Measurements from ENCODE around the gene TBC1D16. TPM values are rescaled to one million over a fixed set of nuclear protein-coding genes. Genes with fewer than 3 reads are reported as not detected.

Gene TBC1D16, protein sequence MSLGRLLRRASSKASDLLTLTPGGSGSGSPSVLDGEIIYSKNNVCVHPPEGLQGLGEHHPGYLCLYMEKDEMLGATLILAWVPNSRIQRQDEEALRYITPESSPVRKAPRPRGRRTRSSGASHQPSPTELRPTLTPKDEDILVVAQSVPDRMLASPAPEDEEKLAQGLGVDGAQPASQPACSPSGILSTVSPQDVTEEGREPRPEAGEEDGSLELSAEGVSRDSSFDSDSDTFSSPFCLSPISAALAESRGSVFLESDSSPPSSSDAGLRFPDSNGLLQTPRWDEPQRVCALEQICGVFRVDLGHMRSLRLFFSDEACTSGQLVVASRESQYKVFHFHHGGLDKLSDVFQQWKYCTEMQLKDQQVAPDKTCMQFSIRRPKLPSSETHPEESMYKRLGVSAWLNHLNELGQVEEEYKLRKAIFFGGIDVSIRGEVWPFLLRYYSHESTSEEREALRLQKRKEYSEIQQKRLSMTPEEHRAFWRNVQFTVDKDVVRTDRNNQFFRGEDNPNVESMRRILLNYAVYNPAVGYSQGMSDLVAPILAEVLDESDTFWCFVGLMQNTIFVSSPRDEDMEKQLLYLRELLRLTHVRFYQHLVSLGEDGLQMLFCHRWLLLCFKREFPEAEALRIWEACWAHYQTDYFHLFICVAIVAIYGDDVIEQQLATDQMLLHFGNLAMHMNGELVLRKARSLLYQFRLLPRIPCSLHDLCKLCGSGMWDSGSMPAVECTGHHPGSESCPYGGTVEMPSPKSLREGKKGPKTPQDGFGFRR
- polyA plus RNA-seq: 0.69 and 2.8 TPM in 2 replicates

GRCh38 chr17:80035687-80035936 lies at the start of gene TBC1D16:
TSS of gene TBC1D16 (minus strand) at chr17:80035872. CDS start at chr17:80013547, 22,325 bp downstream.

DNA sequence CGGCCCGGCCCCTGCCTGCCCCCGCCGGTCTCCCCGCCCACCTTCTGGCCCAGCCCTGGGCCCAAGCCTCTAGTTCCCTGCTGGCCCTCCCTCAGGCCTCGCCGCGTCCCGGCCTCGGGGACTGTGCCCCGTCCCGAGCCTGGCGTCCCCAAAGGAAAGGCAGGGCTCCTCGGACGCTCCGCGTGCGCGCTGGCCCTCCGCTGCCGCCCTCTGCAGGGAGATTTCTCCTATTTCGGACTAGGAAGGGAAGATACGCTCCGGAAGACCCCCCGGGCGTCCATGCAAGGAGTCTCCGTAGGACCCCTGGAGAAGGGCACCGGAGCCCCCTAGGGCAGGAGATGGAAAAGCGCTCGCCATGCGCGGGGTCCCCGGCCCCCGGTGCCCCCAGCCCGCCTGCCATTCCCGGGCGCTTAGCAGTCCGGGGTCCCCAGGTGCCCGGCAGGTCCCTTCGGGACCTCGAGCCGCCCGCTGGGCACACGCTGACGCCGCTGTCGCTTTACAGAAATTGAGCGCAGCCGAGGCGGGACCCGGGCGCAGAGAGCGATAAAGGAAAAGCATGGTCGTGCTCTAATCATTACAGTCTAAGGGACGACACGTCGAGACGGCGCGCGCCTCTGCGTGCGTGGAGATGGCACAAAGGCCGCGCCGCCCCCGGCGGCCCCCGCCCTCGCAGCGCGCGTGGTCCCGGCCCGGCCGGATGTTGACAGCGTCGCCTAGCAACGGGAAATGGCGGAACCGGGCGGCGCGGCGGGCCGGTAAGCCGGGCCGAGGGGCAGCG lies 454 bp upstream of the TBC1D16 start, which contains the start of gene CCDC40:
TSS of gene CCDC40 (plus strand) at position 706 of the 778 bp plus-strand sequence. CDS start at position 727, 21 bp downstream.

Other genes with a start within 250 kb of the TBC1D16 start
- 0.27 and 0.46 TPM in 2 replicates for gene CBX8, start 238.8 kb downstream of the TBC1D16 start, polyA plus RNA-seq
- gene CBX4, start 196.4 kb downstream of the TBC1D16 start, polyA plus RNA-seq: 10.9 and 15.3 TPM in 2 replicates
- gene CCDC40, start 770 bp upstream of the TBC1D16 start, polyA plus RNA-seq: 0.73 and 1.5 TPM in 2 replicates
- 1.2 and 2.6 TPM in 2 replicates for gene GAA, start 65.7 kb upstream of the TBC1D16 start, polyA plus RNA-seq
- 52.2 and 52.4 TPM in 2 replicates for gene EIF4A3, start 111.3 kb upstream of the TBC1D16 start, polyA plus RNA-seq
- 0.66 TPM in 1 of 2 replicates, not detected in the other for gene CARD14, start 134.2 kb upstream of the TBC1D16 start, polyA plus RNA-seq
- gene SGSH, start 184.5 kb upstream of the TBC1D16 start, polyA plus RNA-seq: 0.81 and 1.1 TPM in 2 replicates
- 0.14 and 0.55 TPM in 2 replicates for gene SLC26A11, start 184.6 kb upstream of the TBC1D16 start, polyA plus RNA-seq
- 2.6 and 2.9 TPM in 2 replicates for gene RNF213, start 225.0 kb upstream of the TBC1D16 start, polyA plus RNA-seq